IMR-90 (cell line): ENCODE results near the gene NPAP1. TPM values are rescaled to one million over a fixed set of nuclear protein-coding genes. Genes with fewer than 3 reads are reported as not detected.

Source experiments
- ATAC-seq: fragments of 200-7000 bp; cut with Tn5 transposase; 2 replicates; pipeline ENCODE4 v1.9.1; 2020; ENCODE audit warnings: low read depth, mild to moderate bottlenecking, moderate library complexity
- BruUV-seq: library from RNA; stranded (reverse); fragments of 400-500 nt; replicated peaks from 2 replicates; lab custom pipeline; 2021; lab: Mats Ljungman, UMichigan
- CTCF ChIA-PET: fragments of 300-600 bp; formaldehyde crosslinking; extraction: SDS; loops from one replicate; lab custom pipeline; 2021; ENCODE audit warnings: antibody characterized with exemption; lab: Yijun Ruan, JAX
- POLR2A ChIA-PET: fragments of 300-600 bp; sonication (Branson Sonifier 250); formaldehyde crosslinking; loops from one replicate; lab custom pipeline; 2022; ENCODE audit warnings: antibody characterized with exemption; ENCODE audit not compliant: unreplicated experiment; lab: Charles Lee
- DNase-seq: peaks from one replicate; pipeline ENCODE4 v3.0.0; 2013
- H2AFZ ChIP-seq: replicated peaks from 2 replicates; pipeline ENCODE3; 2013; ENCODE audit warnings: low read length, mild to moderate bottlenecking; ENCODE audit not compliant: poor library complexity
- H2AK5ac ChIP-seq: 2 replicates; pipeline ENCODE4 v1.6.1; 2013; ENCODE audit warnings: low read depth, low read length, inconsistent platforms
- H2AK9ac ChIP-seq: replicated peaks from 2 replicates; pipeline ENCODE3; 2013; ENCODE audit warnings: mild to moderate bottlenecking, low read depth, low read length, moderate library complexity; ENCODE audit not compliant: poor library complexity
- H2BK120ac ChIP-seq: 2 replicates; pipeline ENCODE4 v1.6.1; 2013; ENCODE audit warnings: low read depth, low read length, inconsistent platforms
- H2BK15ac ChIP-seq: 3 replicates; pipeline ENCODE4 v1.6.1; 2013; ENCODE audit warnings: low read depth, low read length, inconsistent platforms
- H2BK20ac ChIP-seq: 2 replicates; pipeline ENCODE4 v1.6.1; 2013; ENCODE audit warnings: low read depth, mild to moderate bottlenecking, inconsistent platforms, low read length, moderate library complexity
- H2BK5ac ChIP-seq: 2 replicates; pipeline ENCODE4 v1.6.1; 2013; ENCODE audit warnings: mild to moderate bottlenecking, low read depth, low read length, inconsistent platforms; ENCODE audit not compliant: poor library complexity, severe bottlenecking
- H3K14ac ChIP-seq: replicated peaks from 2 replicates; pipeline ENCODE4 v1.6.1; 2013; ENCODE audit warnings: low read depth, low read length, inconsistent platforms
- H3K18ac ChIP-seq: 2 replicates; pipeline ENCODE4 v1.6.1; 2013; ENCODE audit warnings: low read depth, low read length, control low read depth
- H3K23ac ChIP-seq: 2 replicates; pipeline ENCODE4 v1.6.1; 2013; ENCODE audit warnings: low read depth, low read length, inconsistent platforms
- H3K27ac ChIP-seq: 2 replicates; pipeline ENCODE4 v1.5.1; 2013; ENCODE audit warnings: mild to moderate bottlenecking, control low read depth, low read length; ENCODE audit not compliant: insufficient read depth
- H3K27me3 ChIP-seq: 2 replicates; pipeline ENCODE4 v1.6.1; 2013; ENCODE audit warnings: low read length; ENCODE audit not compliant: control insufficient read depth, insufficient read depth
- H3K36me3 ChIP-seq: 2 replicates; pipeline ENCODE4 v1.6.1; 2013; ENCODE audit warnings: low read length, mixed read lengths; ENCODE audit not compliant: control insufficient read depth, insufficient read depth
- H3K4ac ChIP-seq: 2 replicates; pipeline ENCODE4 v1.6.1; 2013; ENCODE audit warnings: low read depth, low read length, inconsistent platforms
- H3K4me1 ChIP-seq: 2 replicates; pipeline ENCODE4 v1.6.1; 2013; ENCODE audit warnings: low read length, mixed read lengths; ENCODE audit not compliant: control insufficient read depth, insufficient read depth
- H3K4me2 ChIP-seq: 2 replicates; pipeline ENCODE4 v1.6.1; 2013; ENCODE audit warnings: low read depth, mild to moderate bottlenecking, control low read depth, low read length, moderate library complexity
- H3K4me3 ChIP-seq: 2 replicates; pipeline ENCODE4 v1.5.1; 2013; ENCODE audit warnings: low read depth, mild to moderate bottlenecking, control low read depth, low read length, moderate library complexity; ENCODE audit not compliant: insufficient read depth
- H3K56ac ChIP-seq: 2 replicates; pipeline ENCODE4 v1.6.1; 2013; ENCODE audit warnings: low read length, inconsistent platforms; ENCODE audit not compliant: insufficient read depth; ENCODE audit errors: extremely low read depth
- H3K79me1 ChIP-seq, 2 experiments: 2 replicates each; pipeline ENCODE4 v1.6.1; 2013; ENCODE audit warnings: low read length in 2 of 2, inconsistent platforms in 1 of 2, low read depth in 1 of 2
- H3K9ac ChIP-seq: 2 replicates; pipeline ENCODE4 v1.6.1; 2013; ENCODE audit warnings: low read depth, low read length, control low read depth
- H3K9me1 ChIP-seq: 2 replicates; pipeline ENCODE4 v1.6.1; 2013; ENCODE audit warnings: low read length, inconsistent platforms; ENCODE audit not compliant: insufficient read depth
- H3K9me3 ChIP-seq: 2 replicates; pipeline ENCODE4 v1.6.1; 2013; ENCODE audit warnings: low read length; ENCODE audit not compliant: control insufficient read depth, insufficient read depth
- H4K20me1 ChIP-seq: 2 replicates; pipeline ENCODE4 v1.6.1; 2013; ENCODE audit warnings: low read length, inconsistent platforms; ENCODE audit not compliant: insufficient read depth
- H4K5ac ChIP-seq: 2 replicates; pipeline ENCODE4 v1.6.1; 2013; ENCODE audit warnings: mild to moderate bottlenecking, low read depth, low read length, control low read depth
- H4K8ac ChIP-seq, 2 experiments: 2 replicates each; pipeline ENCODE4 v1.6.1; 2013; ENCODE audit warnings: low read depth in 2 of 2, low read length in 2 of 2, control low read depth in 1 of 2, inconsistent platforms in 1 of 2
- H4K91ac ChIP-seq: 2 replicates; pipeline ENCODE4 v1.6.1; 2013; ENCODE audit warnings: low read depth, low read length, inconsistent platforms; ENCODE audit not compliant: insufficient read depth
- BHLHE40 ChIP-seq: fragments of 150-350 bp; IDR thresholded peaks from 2 replicates; pipeline ENCODE4 v1.6.1; 2016; ENCODE audit warnings: mild to moderate bottlenecking, low read depth, low read length
- CHD1 ChIP-seq: IDR thresholded peaks from 2 replicates; pipeline ENCODE4 v1.6.1; 2012; ENCODE audit warnings: low read depth, low read length, improper control_type of control experiment
- MXI1 ChIP-seq: IDR thresholded peaks from 2 replicates; pipeline ENCODE4 v1.6.1; 2012; ENCODE audit warnings: low read depth, mild to moderate bottlenecking, low read length, moderate library complexity, borderline replicate concordance
- NFE2L2 ChIP-seq: fragments of 150-350 bp; IDR thresholded peaks from 2 replicates; pipeline ENCODE4 v1.6.1; 2016; ENCODE audit warnings: low read depth, mild to moderate bottlenecking, low read length
- RCOR1 ChIP-seq: IDR thresholded peaks from 2 replicates; pipeline ENCODE4 v1.6.1; 2012; ENCODE audit warnings: mild to moderate bottlenecking, low read length, improper control_type of control experiment; ENCODE audit not compliant: insufficient replicate concordance
- WGBS, 2 experiments: methylation state at CpG; one replicate each; pipeline versions ENCODE4 v1.1.5 to v1.1.7; 2013; ENCODE audit warnings: missing lambda C conversion rate in 2 of 2; ENCODE audit not compliant: insufficient read length in 1 of 2; ENCODE audit errors: extremely low coverage in 2 of 2; 5-methylcytosine and 5-hydroxymethylcytosine counted together
- dilution Hi-C: fragments of 300-500 bp; cut with HindIII; formaldehyde crosslinking; loops from one replicate; pipeline ENCODE4 v1.14.3; 2018; ENCODE audit warnings: low sequenced_read_pairs; ENCODE audit not compliant: unreplicated experiment
- in situ Hi-C: fragments of 300-500 bp; cut with MboI; formaldehyde crosslinking; loops from 3 replicates; pipeline ENCODE4 v1.14.3; 2019; ENCODE audit warnings: low sequenced_read_pairs, inconsistent platforms, mixed read lengths
- intact Hi-C: fragments of 100-400 bp; cut with micrococcal nuclease; formaldehyde crosslinking; loops from 2 replicates; pipeline ENCODE4 v1.10.0; 2022
- polyA plus RNA-seq, 3 experiments: library from polyadenylated mRNA; depleted of rRNA; stranded (reverse); fragments of >200 nt; gene quantifications; 2 replicates each; pipeline ENCODE4 v1.2.3, GENCODE V29; 2012; ENCODE audit warnings: low replicate concordance in 1 of 3
- total RNA-seq: library from RNA; depleted of rRNA; stranded (reverse); fragments of >200 nt; gene quantifications from 2 replicates; pipeline ENCODE4 v1.2.3, GENCODE V29; 2012
- TF ChIP-seq, protein P1 (sequence below): conservative IDR thresholded peaks from 2 replicates; pipeline ENCODE4 v1.5.1; 2012; ENCODE audit warnings: mild to moderate bottlenecking, low read depth, low read length, improper control_type of control experiment
- TF ChIP-seq, protein P2 (sequence below): fragments of 150-350 bp; IDR thresholded peaks from 2 replicates; pipeline ENCODE4 v1.6.1; 2017; ENCODE audit warnings: mild to moderate bottlenecking, antibody characterized with exemption, low read length, low read depth

The NPAP1 gene
- total and polyA plus RNA-seq, 2 of the 4 experiments (the other 2 are of a cell fraction): not detected

DNA sequence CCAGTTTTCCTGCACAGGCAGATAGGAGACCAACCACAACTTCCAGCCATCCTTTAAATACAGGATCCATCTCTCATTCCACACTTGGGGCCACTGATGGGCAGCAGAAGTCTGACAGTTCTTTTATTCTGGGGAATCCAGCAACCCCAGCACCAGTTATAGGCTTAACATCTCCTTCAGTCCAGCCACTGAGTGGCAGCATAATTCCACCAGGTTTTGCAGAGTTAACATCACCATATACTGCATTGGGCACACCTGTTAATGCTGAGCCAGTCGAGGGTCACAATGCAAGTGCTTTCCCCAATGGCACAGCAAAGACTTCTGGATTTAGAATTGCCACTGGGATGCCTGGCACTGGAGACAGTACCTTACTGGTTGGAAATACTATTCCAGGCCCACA is 2.9 kb downstream of the NPAP1 start:
- Histone ChIP-seq H4K5ac (no peak overlapping the region), H2BK15ac (no peak overlapping the region), H3K4ac (no peak overlapping the region), H2BK5ac (no peak overlapping the region), H3K56ac (no peak overlapping the region), H3K79me1 (no peaks in the 10 kb centered on the region), H3K4me1 (no peaks in the 10 kb centered on the region), H3K18ac (no peak overlapping the region), H3K23ac (no peak overlapping the region), H3K9me3 (peaks cover 27% of the 10 kb centered on the region), H3K4me3 (no peak overlapping the region), H2AK5ac (no peak overlapping the region), H4K8ac (no peak overlapping the region), H2AFZ (no peak overlapping the region), H3K36me3 (no peaks in the 10 kb centered on the region), H3K9ac (no peak overlapping the region), H2BK20ac (no peak overlapping the region), H4K91ac (no peak overlapping the region), H3K9me1 (no peaks in the 10 kb centered on the region), H2BK120ac (no peak overlapping the region), H3K4me2 (no peak overlapping the region), H3K14ac (no peak overlapping the region), H3K27ac (no peak overlapping the region), H4K20me1 (no peaks in the 10 kb centered on the region), H2AK9ac (no peak overlapping the region), H3K27me3 (no peaks in the 10 kb centered on the region)
- no peak for DNase-seq
- intact Hi-C loops (no loop called here), in situ Hi-C loops (no loop called here), dilution Hi-C loops (no loop called here)
- ChIA-PET POLR2A (no interaction called here), CTCF (no interaction called here)
- BruUV-seq: no TSS peak
- 20% methylated on average over 1 of the region's 1 CpG; no CpG with 5 or more reads in 1 of the 2 experiments for WGBS, 2 experiments
- ATAC-seq: no peak
- no peak for TF ChIP-seq MXI1
- no peak for TF ChIP-seq RCOR1
- no peak for TF ChIP-seq CHD1
- TF ChIP-seq, protein P1, sequence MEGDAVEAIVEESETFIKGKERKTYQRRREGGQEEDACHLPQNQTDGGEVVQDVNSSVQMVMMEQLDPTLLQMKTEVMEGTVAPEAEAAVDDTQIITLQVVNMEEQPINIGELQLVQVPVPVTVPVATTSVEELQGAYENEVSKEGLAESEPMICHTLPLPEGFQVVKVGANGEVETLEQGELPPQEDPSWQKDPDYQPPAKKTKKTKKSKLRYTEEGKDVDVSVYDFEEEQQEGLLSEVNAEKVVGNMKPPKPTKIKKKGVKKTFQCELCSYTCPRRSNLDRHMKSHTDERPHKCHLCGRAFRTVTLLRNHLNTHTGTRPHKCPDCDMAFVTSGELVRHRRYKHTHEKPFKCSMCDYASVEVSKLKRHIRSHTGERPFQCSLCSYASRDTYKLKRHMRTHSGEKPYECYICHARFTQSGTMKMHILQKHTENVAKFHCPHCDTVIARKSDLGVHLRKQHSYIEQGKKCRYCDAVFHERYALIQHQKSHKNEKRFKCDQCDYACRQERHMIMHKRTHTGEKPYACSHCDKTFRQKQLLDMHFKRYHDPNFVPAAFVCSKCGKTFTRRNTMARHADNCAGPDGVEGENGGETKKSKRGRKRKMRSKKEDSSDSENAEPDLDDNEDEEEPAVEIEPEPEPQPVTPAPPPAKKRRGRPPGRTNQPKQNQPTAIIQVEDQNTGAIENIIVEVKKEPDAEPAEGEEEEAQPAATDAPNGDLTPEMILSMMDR: no peak
- TF ChIP-seq, protein P2, sequence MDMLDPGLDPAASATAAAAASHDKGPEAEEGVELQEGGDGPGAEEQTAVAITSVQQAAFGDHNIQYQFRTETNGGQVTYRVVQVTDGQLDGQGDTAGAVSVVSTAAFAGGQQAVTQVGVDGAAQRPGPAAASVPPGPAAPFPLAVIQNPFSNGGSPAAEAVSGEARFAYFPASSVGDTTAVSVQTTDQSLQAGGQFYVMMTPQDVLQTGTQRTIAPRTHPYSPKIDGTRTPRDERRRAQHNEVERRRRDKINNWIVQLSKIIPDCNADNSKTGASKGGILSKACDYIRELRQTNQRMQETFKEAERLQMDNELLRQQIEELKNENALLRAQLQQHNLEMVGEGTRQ: no peak
- TF ChIP-seq NFE2L2: no peak
- TF ChIP-seq BHLHE40: no peak
